GM12878 (cell line): ENCODE measurements around the gene C1QTNF1. TPM values are rescaled to one million over a fixed set of nuclear protein-coding genes. Genes with fewer than 3 reads are reported as not detected.

Experiments used
- ATAC-seq: fragments of 200-7000 bp; cut with Tn5 transposase; 3 replicates; pipeline ENCODE4 v1.9.1; 2020; ENCODE audit warnings: mild to moderate bottlenecking, moderate library complexity
- BruUV-seq: library from RNA; stranded (reverse); fragments of 400-500 nt; replicated peaks from 2 replicates; lab custom pipeline; 2021; lab: Mats Ljungman, UMichigan
- CTCF ChIA-PET: fragments of 300-600 bp; sonication (Branson Sonifier 250); formaldehyde crosslinking; extraction: SDS; loops from one replicate; lab custom pipeline; 2021; ENCODE audit warnings: inconsistent platforms; lab: Yijun Ruan, JAX
- POLR2A ChIA-PET: fragments of 350-600 bp; formaldehyde crosslinking; extraction: SDS; loops from one replicate; lab custom pipeline; 2021; ENCODE audit warnings: inconsistent platforms; lab: Charles Lee
- RAD21 ChIA-PET: fragments of 300-600 bp; sonication (Branson Sonifier 250); formaldehyde crosslinking; loops from one replicate; lab custom pipeline; 2023; ENCODE audit warnings: antibody characterized with exemption; ENCODE audit not compliant: unreplicated experiment; lab: Charles Lee
- SMC1A ChIA-PET: fragments of 300-600 bp; sonication (Branson Sonifier 250); formaldehyde crosslinking; loops from one replicate; lab custom pipeline; 2023; ENCODE audit not compliant: unreplicated experiment, uncharacterized antibody; lab: Charles Lee
- DNase-seq: peaks from one replicate; pipeline ENCODE4 v3.0.0-alpha.2; 2011; ENCODE audit warnings: low read depth, low spot score
- FAIRE-seq: peaks from 3 replicates; lab custom pipeline; 2011; peaks lifted over from hg19 to GRCh38; lab: Jason Lieb, UNC
- H2AFZ ChIP-seq: 2 replicates; pipeline ENCODE4 v1.6.0; 2011; ENCODE audit warnings: low read depth, low read length, control low read depth; ENCODE audit not compliant: control insufficient read depth
- H3K27ac ChIP-seq: 2 replicates; pipeline ENCODE4 v1.5.1; 2011; ENCODE audit warnings: control low read depth; ENCODE audit not compliant: control insufficient read depth, insufficient read depth
- H3K27me3 ChIP-seq, 2 experiments: replicated peaks in 1 of 2; 2 replicates each; pipeline versions ENCODE4 v1.6.0 to v1.6.1; 2011; ENCODE audit warnings: low read length in 1 of 2; ENCODE audit not compliant: control insufficient read depth in 2 of 2, insufficient read depth in 2 of 2
- H3K36me3 ChIP-seq, 2 experiments: 2 replicates each; pipeline ENCODE4 v1.5.1; 2011; ENCODE audit warnings: low read length in 1 of 2; ENCODE audit not compliant: control insufficient read depth in 2 of 2, insufficient read depth in 2 of 2
- H3K4me1 ChIP-seq: 2 replicates; pipeline ENCODE4 v1.6.1; 2011; ENCODE audit warnings: mild to moderate bottlenecking, low read length, moderate library complexity, mixed read lengths; ENCODE audit not compliant: control insufficient read depth, insufficient read depth
- H3K4me2 ChIP-seq: 2 replicates; pipeline ENCODE4 v1.6.0; 2011; ENCODE audit warnings: control low read depth; ENCODE audit not compliant: control insufficient read depth, insufficient read depth
- H3K4me3 ChIP-seq: fragments of 200-600 bp; sonication (generic); 2 replicates; pipeline ENCODE4 v1.5.1; 2016
- H3K79me2 ChIP-seq: 2 replicates; pipeline ENCODE4 v1.6.0; 2011; ENCODE audit warnings: low read length; ENCODE audit not compliant: control insufficient read depth, insufficient read depth
- H3K9ac ChIP-seq: 2 replicates; pipeline ENCODE4 v1.8.0; 2011; ENCODE audit warnings: low read length, control low read depth, mixed read lengths; ENCODE audit not compliant: control insufficient read depth, insufficient read depth
- H3K9me3 ChIP-seq: replicated peaks from 3 replicates; pipeline ENCODE4 v1.5.1; 2011; ENCODE audit warnings: mild to moderate bottlenecking, low read length; ENCODE audit not compliant: control insufficient read depth, insufficient read depth
- H4K20me1 ChIP-seq: 2 replicates; pipeline ENCODE4 v1.6.0; 2011; ENCODE audit not compliant: control insufficient read depth, insufficient read depth
- BMI1 ChIP-seq: fragments of 450-650 bp; IDR thresholded peaks from 2 replicates; pipeline ENCODE4 v1.6.1; 2016; ENCODE audit warnings: mild to moderate bottlenecking, moderate library complexity, borderline replicate concordance
- BRCA1 ChIP-seq: IDR thresholded peaks from 2 replicates; pipeline ENCODE4 v1.6.1; 2011; ENCODE audit warnings: low read depth, low read length, improper control_type of control experiment
- CEBPB ChIP-seq, 2 experiments: fragments of 150-350 bp in 1 of 2; IDR thresholded peaks; 2 replicates each; pipeline ENCODE4 v1.6.1; 2012 to 2014; ENCODE audit warnings: low read depth in 2 of 2, low read length in 2 of 2, borderline replicate concordance in 1 of 2, inconsistent platforms in 1 of 2
- EP300 ChIP-seq, 2 experiments: fragments of 150-350 bp in 1 of 2; IDR thresholded peaks; 2 replicates each; pipeline ENCODE4 v1.6.1; 2011 to 2012; ENCODE audit warnings: low read depth in 2 of 2, low read length in 2 of 2, borderline replicate concordance in 1 of 2, improper control_type of control experiment in 1 of 2, inconsistent platforms in 1 of 2; ENCODE audit not compliant: control insufficient read depth in 1 of 2
- HDGF ChIP-seq: fragments of 450-650 bp; IDR thresholded peaks from 2 replicates; pipeline ENCODE4 v1.6.1; 2016; ENCODE audit warnings: antibody characterized with exemption
- IKZF1 ChIP-seq: fragments of 450-650 bp; conservative IDR thresholded peaks from 2 replicates; pipeline ENCODE4 v1.6.1; 2017; ENCODE audit warnings: antibody characterized with exemption, mild to moderate bottlenecking
- IKZF2 ChIP-seq, 2 experiments: fragments of 450-650 bp; IDR thresholded peaks; 2 replicates each; pipeline ENCODE4 v1.6.1; 2017; ENCODE audit warnings: mild to moderate bottlenecking in 2 of 2, moderate library complexity in 2 of 2
- IRF4 ChIP-seq: IDR thresholded peaks from 2 replicates; pipeline ENCODE4 v1.6.1; 2011; ENCODE audit warnings: low read depth, low read length
- MEF2A ChIP-seq: IDR thresholded peaks from 2 replicates; pipeline ENCODE4 v1.6.1; 2011; ENCODE audit warnings: low read depth, mild to moderate bottlenecking, low read length, moderate library complexity; ENCODE audit not compliant: insufficient read depth
- NFIC ChIP-seq: IDR thresholded peaks from 2 replicates; pipeline ENCODE4 v1.6.1; 2012; ENCODE audit warnings: low read depth, mild to moderate bottlenecking, inconsistent platforms, low read length, moderate library complexity
- RELB ChIP-seq: fragments of 450-650 bp; IDR thresholded peaks from 2 replicates; pipeline ENCODE4 v1.6.1; 2017; ENCODE audit warnings: low read depth, mild to moderate bottlenecking, moderate library complexity
- SPI1 ChIP-seq: IDR thresholded peaks from 2 replicates; pipeline ENCODE4 v1.6.1; 2011; ENCODE audit warnings: low read depth, mild to moderate bottlenecking, low read length, moderate library complexity, borderline replicate concordance; ENCODE audit not compliant: insufficient read depth
- SREBF1 ChIP-seq: IDR thresholded peaks from 2 replicates; pipeline ENCODE4 v1.6.1; 2012; ENCODE audit warnings: mild to moderate bottlenecking, low read length
- SRF ChIP-seq, 2 experiments: IDR thresholded peaks; 2 replicates each; pipeline ENCODE4 v1.6.1; 2011; ENCODE audit warnings: low read depth in 2 of 2, low read length in 2 of 2, mild to moderate bottlenecking in 1 of 2, moderate library complexity in 1 of 2
- WGBS: methylation state at CpG from one replicate; pipeline ENCODE4 v1.1.6; 2016; ENCODE audit warnings: low lambda C conversion rate; ENCODE audit not compliant: insufficient replicate concordance, insufficient coverage; ENCODE audit errors: missing lambda C conversion rate; 5-methylcytosine and 5-hydroxymethylcytosine counted together
- in situ Hi-C: fragments of 300-500 bp; cut with MboI; formaldehyde crosslinking; loops from 9 replicates; pipeline ENCODE4 v1.14.3; 2018; ENCODE audit warnings: mixed read lengths
- intact Hi-C: fragments of 100-400 bp; cut with micrococcal nuclease; formaldehyde crosslinking; loops from one replicate; pipeline ENCODE4 v1.14.2; 2022; ENCODE audit not compliant: unreplicated experiment
- polyA plus RNA-seq, 11 experiments: library from polyadenylated mRNA; depleted of rRNA in 4 of 11; unstranded in 6 of 11; stranded (reverse) in 5 of 11; fragments of >200 nt; fragmentation: Nextera tagmentation in 4 of 11; fragmentation: Illumina TruSeq in 1 of 11; extraction: Ambion mirVana in 4 of 11; extraction: Trizol in 1 of 11; gene quantifications; 1 replicate in 1 of 11; 2 replicates in 10 of 11; pipeline versions ENCODE4 v1.2.1 to v1.2.3, GENCODE V29; 2011 to 2016; ENCODE audit warnings: inconsistent platforms in 2 of 11, missing spikeins in 2 of 11, low read depth in 1 of 11
- total RNA-seq, 4 experiments: library from RNA; depleted of rRNA in 3 of 4; stranded (reverse); fragments of >200 nt in 3 of 4; fragmentation: Illumina TruSeq in 1 of 4; extraction: Trizol in 1 of 4; gene quantifications; 2 replicates each; pipeline versions ENCODE4 v1.2.1 to v1.2.3, GENCODE V29; 2013 to 2021

C1QTNF1 gene
- total and polyA plus RNA-seq, 10 of the 15 experiments (the other 5 are each of a cell fraction or from before 2014, with no cell fraction given) = 0.05 to 1.1 (median 0.15) TPM; not detected in 4

DNA sequence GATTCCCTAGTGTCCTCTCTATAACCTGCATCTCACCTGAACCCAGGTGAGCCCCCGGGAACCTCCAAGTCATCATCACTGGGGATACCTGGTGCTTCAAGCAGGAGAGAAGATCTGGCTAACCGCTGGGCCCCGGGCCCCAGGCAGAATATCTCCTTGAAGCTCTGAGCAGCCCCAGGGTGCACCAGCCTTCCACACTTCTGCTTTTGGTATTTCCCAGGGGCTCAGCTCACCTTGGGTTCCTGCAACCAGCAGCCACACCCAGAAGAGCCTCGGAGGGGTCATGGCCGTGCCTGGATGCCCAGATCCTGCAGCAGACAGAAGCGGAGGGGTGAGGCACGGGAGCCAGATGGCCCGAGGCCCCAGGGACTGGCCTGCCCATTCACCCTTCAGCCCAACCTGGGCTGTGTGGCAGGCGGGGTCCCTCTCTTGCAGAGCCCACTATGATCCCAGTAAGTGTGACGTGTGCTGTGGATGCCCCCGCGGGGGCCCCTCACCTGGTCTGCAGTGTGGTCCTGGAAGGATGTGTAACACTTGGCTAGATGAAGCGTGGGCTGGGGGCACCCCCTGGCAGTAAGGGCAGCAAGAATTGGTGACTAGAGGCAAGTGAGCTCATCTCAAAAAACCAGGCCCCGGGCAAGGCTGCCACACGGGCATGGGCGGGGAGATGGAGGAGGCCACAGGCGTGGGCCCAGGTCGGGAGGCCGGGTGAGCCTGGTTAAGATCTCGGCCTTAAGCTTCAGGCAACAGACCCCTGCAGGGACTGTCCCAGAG is 46.9 kb upstream of the C1QTNF1 start:
- intact Hi-C loops (no loop called here), in situ Hi-C loops (no loop called here)
- H3K9me3 ChIP-seq = no peaks in the 10 kb centered on the region
- ChIA-PET CTCF (interaction anchor here (0.6 to 1.0 kb wide), 2 partner anchors 10 to 939 kb away, joined by 3 read pairs; no protein-coding TSS in a partner anchor), RAD21 (no interaction called here), SMC1A (no interaction called here), POLR2A (no interaction called here)
- no peaks in the 10 kb centered on the region; the same call in 1 of the 2 replicates for H3K4me1 ChIP-seq
- H3K36me3 ChIP-seq = no peaks in the 10 kb centered on the region
- no peak for DNase-seq
- H3K79me2 ChIP-seq = no peaks in the 10 kb centered on the region
- no peak overlapping the region for H3K27ac ChIP-seq
- H4K20me1 ChIP-seq = no peaks in the 10 kb centered on the region
- 17% methylated on average over 20 of the region's 20 CpGs for WGBS
- no peak overlapping the region for H3K4me2 ChIP-seq
- 0 out of 3 replicates have a peak, but pooled peaks have one; percentile 22 for ATAC-seq
- no peak overlapping the region for H3K9ac ChIP-seq
- H3K27me3 ChIP-seq = no peaks in the 10 kb centered on the region
- no peak overlapping the region for H2AFZ ChIP-seq
- H3K4me3 ChIP-seq = no peak overlapping the region
- TF ChIP-seq BMI1 (no peak), SPI1 (peak; percentile 60; the same call in 1 of the 2 replicates)
- no peak for FAIRE-seq
- BruUV-seq = no TSS peak

GRCh38 chr17:78977681-78977943 is 46.4 kb upstream of the C1QTNF1 start:
- RAD21 ChIA-PET = no interaction called here
- FAIRE-seq = no peak
- Histone ChIP-seq H3K4me3 (no peak overlapping the region), H3K79me2 (no peaks in the 10 kb centered on the region), H3K9me3 (no peaks in the 10 kb centered on the region), H3K9ac (no peak overlapping the region)
- 45% methylated on average over 8 of the region's 8 CpGs for WGBS
- intact Hi-C loops = no loop called here
- TF ChIP-seq SREBF1 = no peak
- no peak for TF ChIP-seq NFIC
- no peak for TF ChIP-seq IKZF1
- no peak for TF ChIP-seq EP300 (IDR thresholded peaks at IDR 0.05; ENCODE audit: borderline replicate concordance in 1 of 2, control insufficient read depth in 1 of 2, low read depth in 2 of 2, low read length in 2 of 2)
- no peak for TF ChIP-seq IKZF2 (IDR thresholded peaks at IDR 0.05)
- TF ChIP-seq MEF2A = no peak
- TF ChIP-seq BRCA1 = no peak
- TF ChIP-seq RELB = no peak
- TF ChIP-seq HDGF = no peak
- TF ChIP-seq CEBPB (IDR thresholded peaks at IDR 0.05; ENCODE audit: borderline replicate concordance in 1 of 2, low read depth in 2 of 2, low read length in 2 of 2) = no peak
- no peak for TF ChIP-seq SRF (IDR thresholded peaks at IDR 0.05; ENCODE audit: low read depth in 2 of 2, low read length in 2 of 2)
- no peak for TF ChIP-seq IRF4
- TF ChIP-seq, all 136 proteins: peak for 0
- ChIA-PET CTCF (no interaction called here), SMC1A (no interaction called here), POLR2A (no interaction called here)
- ATAC-seq (no peak), DNase-seq (no peak)
- Histone ChIP-seq H4K20me1 (no peaks in the 10 kb centered on the region), H3K27me3 (no peaks in the 10 kb centered on the region), H3K4me2 (no peak overlapping the region), H3K27ac (no peak overlapping the region), H3K4me1 (no peaks in the 10 kb centered on the region; the same call in 1 of the 2 replicates), H3K36me3 (no peaks in the 10 kb centered on the region), H2AFZ (no peak overlapping the region)
- in situ Hi-C loops = no loop called here
- no TSS peak for BruUV-seq
